HepG2 (cell line): Measurements from ENCODE around the gene SLIT1. TPM values are rescaled to one million over a fixed set of nuclear protein-coding genes. Genes with fewer than 3 reads are reported as not detected.

Experiments
- AKAP8 ChIP-seq: sonication (generic); formaldehyde crosslinking; IDR thresholded peaks from 2 replicates; pipeline ENCODE4 v1.5.1; 2020; ENCODE audit warnings: mild to moderate bottlenecking, missing genetic modification reagents
- ELF3 ChIP-seq: IDR thresholded peaks from 2 replicates; pipeline ENCODE4 v1.6.1; 2016; ENCODE audit warnings: missing genetic modification reagents, missing compliant biosample characterization
- FIP1L1 ChIP-seq: fragments of 200-400 bp; formaldehyde crosslinking; IDR thresholded peaks from 2 replicates; pipeline ENCODE4 v1.6.1; 2018; ENCODE audit warnings: low read depth, mild to moderate bottlenecking, low read length, moderate library complexity, borderline replicate concordance; ENCODE audit not compliant: insufficient read depth
- KMT2B ChIP-seq: IDR thresholded peaks from 2 replicates; pipeline ENCODE4 v1.6.1; 2016; ENCODE audit warnings: missing genetic modification reagents, missing compliant biosample characterization
- MIER2 ChIP-seq: IDR thresholded peaks from 2 replicates; pipeline ENCODE4 v1.6.1; 2016; ENCODE audit warnings: missing biosample characterization, missing genetic modification reagents
- NFIC ChIP-seq: IDR thresholded peaks from 2 replicates; pipeline ENCODE4 v1.6.1; 2012; ENCODE audit warnings: mild to moderate bottlenecking, low read length, inconsistent platforms
- NR2F6 ChIP-seq, 2 experiments: IDR thresholded peaks; 2 replicates each; pipeline ENCODE4 v1.6.1; 2016; ENCODE audit warnings: antibody characterized with exemption in 1 of 2, mild to moderate bottlenecking in 1 of 2
- PRPF4 ChIP-seq: fragments of 200-400 bp; formaldehyde crosslinking; IDR thresholded peaks from 2 replicates; pipeline ENCODE4 v1.6.1; 2016; ENCODE audit warnings: low read length, low read depth; ENCODE audit not compliant: poor library complexity, severe bottlenecking
- REXO4 ChIP-seq: sonication (generic); formaldehyde crosslinking; IDR thresholded peaks from 2 replicates; pipeline ENCODE4 v1.8.0; 2022; ENCODE audit warnings: missing genetic modification reagents, mild to moderate bottlenecking, borderline replicate concordance
- SP1 ChIP-seq, 2 experiments: fragments of 450-650 bp in 1 of 2; sonication (generic) in 1 of 2; formaldehyde crosslinking in 1 of 2; IDR thresholded peaks; 2 replicates each; pipeline versions ENCODE4 v1.4.0 to v1.6.1; 2016 to 2020; ENCODE audit warnings: missing genetic modification reagents in 1 of 2
- TBX2 ChIP-seq: sonication (generic); formaldehyde crosslinking; IDR thresholded peaks from 2 replicates; pipeline ENCODE4 v1.5.0; 2020; ENCODE audit warnings: missing genetic modification reagents, mild to moderate bottlenecking, borderline replicate concordance
- ZHX1 ChIP-seq: sonication (generic); formaldehyde crosslinking; IDR thresholded peaks from 2 replicates; pipeline ENCODE4 v1.8.1; 2022; ENCODE audit warnings: low read depth, mild to moderate bottlenecking, missing genetic modification reagents
- ZNF331 ChIP-seq: sonication (generic); formaldehyde crosslinking; IDR thresholded peaks from 2 replicates; pipeline ENCODE4 v1.4.0; 2020; ENCODE audit warnings: missing genetic modification reagents
- ZNF34 ChIP-seq: sonication (generic); formaldehyde crosslinking; IDR thresholded peaks from 2 replicates; pipeline ENCODE4 v1.4.0; 2020; ENCODE audit warnings: mild to moderate bottlenecking, missing genetic modification reagents, borderline replicate concordance
- ZNF644 ChIP-seq: IDR thresholded peaks from 2 replicates; pipeline ENCODE4 v1.6.1; 2016; ENCODE audit warnings: low read depth
- ZNF75D ChIP-seq: sonication (generic); formaldehyde crosslinking; IDR thresholded peaks from 2 replicates; pipeline ENCODE4 v1.8.1; 2023; ENCODE audit warnings: missing genetic modification reagents, mild to moderate bottlenecking, borderline replicate concordance
- ZUFSP ChIP-seq: sonication (generic); formaldehyde crosslinking; IDR thresholded peaks from 2 replicates; pipeline ENCODE4 v1.9.0; 2021; ENCODE audit warnings: missing genetic modification reagents, mild to moderate bottlenecking, borderline replicate concordance
- polyA plus RNA-seq, 8 experiments: library from polyadenylated mRNA; depleted of rRNA in 3 of 8; stranded (reverse) in 7 of 8; unstranded in 1 of 8; fragments of >200 nt; fragmentation: Illumina TruSeq in 4 of 8; extraction: Trizol in 4 of 8; gene quantifications; 2 replicates each; pipeline versions ENCODE4 v1.2.1 to v1.2.3, GENCODE V29; 2011 to 2016; ENCODE audit warnings: low read depth in 4 of 8, missing spikeins in 1 of 8, mixed read lengths in 1 of 8; ENCODE audit not compliant: insufficient read depth in 1 of 8
- total RNA-seq, 5 experiments: library from RNA; depleted of rRNA; stranded (reverse); fragments of >200 nt; fragmentation: Illumina TruSeq; extraction: Trizol; gene quantifications; 2 replicates each; pipeline ENCODE4 v1.2.3, GENCODE V29; 2016; ENCODE audit warnings: low read depth in 1 of 5
- TF ChIP-seq, protein P1 (sequence below): sonication (generic); formaldehyde crosslinking; IDR thresholded peaks from 2 replicates; pipeline ENCODE4 v1.4.0; 2020; ENCODE audit warnings: missing genetic modification reagents; ENCODE audit errors: not compliant biosample characterization
- TF ChIP-seq, protein P2 (sequence below): IDR thresholded peaks from 2 replicates; pipeline ENCODE4 v1.6.1; 2016; ENCODE audit warnings: missing biosample characterization, missing genetic modification reagents, low read depth

SLIT1 gene
- total and polyA plus RNA-seq, 2 of the 13 experiments (the other 11 are each of a cell fraction or from before 2014, with no cell fraction given), result 0.09 to 0.33 TPM

GRCh38 chr10:97138174-97138573 lies 47.6 kb downstream of the SLIT1 start (continued):
- no peak for TF ChIP-seq ZNF75D (CRISPR knock-in tag)
- TF ChIP-seq AKAP8, result no peak
- no peak for TF ChIP-seq NR2F6 (IDR thresholded peaks at IDR 0.05)
- peak; percentile 67 for TF ChIP-seq NR2F6 (CRISPR knock-in tag; IDR thresholded peaks at IDR 0.05)
- TF ChIP-seq, protein P1, sequence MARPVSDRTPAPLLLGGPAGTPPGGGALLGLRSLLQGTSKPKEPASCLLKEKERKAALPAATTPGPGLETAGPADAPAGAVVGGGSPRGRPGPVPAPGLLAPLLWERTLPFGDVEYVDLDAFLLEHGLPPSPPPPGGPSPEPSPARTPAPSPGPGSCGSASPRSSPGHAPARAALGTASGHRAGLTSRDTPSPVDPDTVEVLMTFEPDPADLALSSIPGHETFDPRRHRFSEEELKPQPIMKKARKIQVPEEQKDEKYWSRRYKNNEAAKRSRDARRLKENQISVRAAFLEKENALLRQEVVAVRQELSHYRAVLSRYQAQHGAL (CRISPR knock-in tag), result no peak
- no peak for TF ChIP-seq ZHX1 (CRISPR knock-in tag)
- no peak for TF ChIP-seq PRPF4
- no peak for TF ChIP-seq ZNF34 (CRISPR knock-in tag)
- TF ChIP-seq TBX2, result peak; percentile 20; the same call in 1 of the 2 replicates
- peak; percentile 81; the same call in 1 of the 2 replicates for TF ChIP-seq ZNF644 (CRISPR knock-in tag)
- peak; percentile 83 for TF ChIP-seq MIER2 (CRISPR knock-in tag)
- no peak for TF ChIP-seq NFIC
- TF ChIP-seq, protein P2, sequence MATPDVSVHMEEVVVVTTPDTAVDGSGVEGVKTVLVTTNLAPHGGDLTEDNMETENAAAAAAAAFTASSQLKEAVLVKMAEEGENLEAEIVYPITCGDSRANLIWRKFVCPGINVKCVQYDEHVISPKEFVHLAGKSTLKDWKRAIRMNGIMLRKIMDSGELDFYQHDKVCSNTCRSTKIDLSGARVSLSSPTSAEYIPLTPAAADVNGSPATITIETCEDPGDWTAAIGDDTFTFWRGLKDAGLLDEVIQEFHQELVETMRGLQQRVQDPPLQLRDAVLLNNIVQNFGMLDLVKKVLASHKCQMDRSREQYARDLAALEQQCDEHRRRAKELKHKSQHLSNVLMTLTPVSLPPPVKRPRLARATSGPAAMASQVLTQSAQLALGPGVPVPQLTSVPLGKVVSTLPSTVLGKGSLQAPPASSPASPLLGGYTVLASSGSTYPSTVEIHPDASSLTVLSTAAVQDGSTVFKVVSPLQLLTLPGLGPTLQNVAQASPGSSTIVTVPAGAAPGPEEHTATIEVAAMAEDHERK (CRISPR knock-in tag), result no peak
- TF ChIP-seq ELF3, result peak; percentile 37; the same call in 1 of the 2 replicates
- TF ChIP-seq SP1 (IDR thresholded peaks at IDR 0.05), result no peak
- TF ChIP-seq SP1 (CRISPR knock-in tag; IDR thresholded peaks at IDR 0.05), result 0 out of 2 replicates have a peak, but pooled peaks have one; percentile 17
- no peak for TF ChIP-seq REXO4 (CRISPR knock-in tag)
- TF ChIP-seq FIP1L1, result no peak
- no peak for TF ChIP-seq KMT2B
- peak; percentile 31; the same call in 1 of the 2 replicates for TF ChIP-seq ZNF331 (CRISPR knock-in tag)
- TF ChIP-seq ZUFSP, result no peak
